Measurements from ENCODE around the gene FURIN.

FURIN gene

DNA sequence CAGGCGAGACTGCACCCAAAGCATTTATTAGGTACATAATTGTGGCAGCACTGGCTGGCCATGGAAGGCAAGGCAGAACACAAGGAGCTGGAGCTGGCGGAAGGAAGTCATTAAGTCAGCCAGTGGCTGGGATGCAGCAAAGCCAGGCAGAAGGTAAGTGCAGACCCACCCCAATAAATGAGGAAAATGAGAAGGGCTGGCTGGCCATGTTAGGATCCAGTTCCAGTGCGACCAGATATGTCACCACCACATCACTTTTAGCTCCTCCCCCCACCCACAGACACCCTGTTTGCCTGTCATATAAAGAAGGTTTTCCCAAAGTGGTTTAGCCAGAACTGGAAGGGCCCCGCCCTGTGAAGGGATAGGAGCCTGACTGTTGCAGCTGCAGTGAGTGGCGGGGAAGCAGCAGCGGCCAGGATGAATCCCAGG is at the start of gene FURIN:
TSS of gene FURIN (plus strand) at position 328 of the 429 bp plus-strand sequence. CDS start 7,153 bp downstream, outside the sequence.
- Histone ChIP-seq H3K4me3 (ENCODE audit: low read depth, low read length) (no peak within 1 kb of the TSS), H3K36me3 (replicated peaks) (peaks cover 3% of the 10 kb centered on the region), H3K27me3 (replicated peaks) (no peaks in the 10 kb centered on the region), H3K27ac (peak within 1 kb of the TSS; percentile 91)
- DNase-seq, result no peak
- in situ Hi-C loops (cut with HindIII; ENCODE audit: low pct_ligation_motif_present, low sequenced_read_pairs), result no loop called here
- TF ChIP-seq, protein P1, sequence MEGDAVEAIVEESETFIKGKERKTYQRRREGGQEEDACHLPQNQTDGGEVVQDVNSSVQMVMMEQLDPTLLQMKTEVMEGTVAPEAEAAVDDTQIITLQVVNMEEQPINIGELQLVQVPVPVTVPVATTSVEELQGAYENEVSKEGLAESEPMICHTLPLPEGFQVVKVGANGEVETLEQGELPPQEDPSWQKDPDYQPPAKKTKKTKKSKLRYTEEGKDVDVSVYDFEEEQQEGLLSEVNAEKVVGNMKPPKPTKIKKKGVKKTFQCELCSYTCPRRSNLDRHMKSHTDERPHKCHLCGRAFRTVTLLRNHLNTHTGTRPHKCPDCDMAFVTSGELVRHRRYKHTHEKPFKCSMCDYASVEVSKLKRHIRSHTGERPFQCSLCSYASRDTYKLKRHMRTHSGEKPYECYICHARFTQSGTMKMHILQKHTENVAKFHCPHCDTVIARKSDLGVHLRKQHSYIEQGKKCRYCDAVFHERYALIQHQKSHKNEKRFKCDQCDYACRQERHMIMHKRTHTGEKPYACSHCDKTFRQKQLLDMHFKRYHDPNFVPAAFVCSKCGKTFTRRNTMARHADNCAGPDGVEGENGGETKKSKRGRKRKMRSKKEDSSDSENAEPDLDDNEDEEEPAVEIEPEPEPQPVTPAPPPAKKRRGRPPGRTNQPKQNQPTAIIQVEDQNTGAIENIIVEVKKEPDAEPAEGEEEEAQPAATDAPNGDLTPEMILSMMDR (IDR thresholded peaks at IDR 0.05; ENCODE audit: low read depth, low read length, missing control alignments), result no peak

DNA sequence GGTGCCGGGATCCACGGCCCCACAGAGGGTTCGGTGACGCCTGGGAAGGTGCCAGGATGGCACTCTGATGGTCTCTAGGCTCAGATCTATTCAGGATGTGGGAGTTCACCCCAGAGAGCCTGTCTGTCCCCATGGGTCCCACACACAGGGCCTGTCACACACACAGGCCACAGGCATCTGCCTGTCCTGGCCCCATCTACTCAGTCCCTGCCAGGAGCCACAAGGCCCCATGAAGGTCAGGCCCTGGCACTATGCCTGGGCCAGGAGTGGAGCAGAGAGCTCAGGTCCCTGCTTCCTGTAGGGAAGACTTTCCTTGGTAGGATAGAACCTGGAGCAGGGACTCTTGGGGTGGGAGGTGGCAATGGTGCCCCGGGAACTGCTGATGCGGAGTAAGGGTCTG is 49.0 kb upstream of the FURIN start:
- no peak for DNase-seq
- TF ChIP-seq, protein P1 (IDR thresholded peaks at IDR 0.05; ENCODE audit: low read depth, low read length, missing control alignments), result no peak
- Histone ChIP-seq H3K27ac (no peak overlapping the region), H3K27me3 (replicated peaks) (no peaks in the 10 kb centered on the region), H3K36me3 (replicated peaks) (no peaks in the 10 kb centered on the region), H3K4me3 (ENCODE audit: low read depth, low read length) (no peak overlapping the region)
- in situ Hi-C loops (cut with HindIII; ENCODE audit: low pct_ligation_motif_present, low sequenced_read_pairs), result no loop called here

DNA sequence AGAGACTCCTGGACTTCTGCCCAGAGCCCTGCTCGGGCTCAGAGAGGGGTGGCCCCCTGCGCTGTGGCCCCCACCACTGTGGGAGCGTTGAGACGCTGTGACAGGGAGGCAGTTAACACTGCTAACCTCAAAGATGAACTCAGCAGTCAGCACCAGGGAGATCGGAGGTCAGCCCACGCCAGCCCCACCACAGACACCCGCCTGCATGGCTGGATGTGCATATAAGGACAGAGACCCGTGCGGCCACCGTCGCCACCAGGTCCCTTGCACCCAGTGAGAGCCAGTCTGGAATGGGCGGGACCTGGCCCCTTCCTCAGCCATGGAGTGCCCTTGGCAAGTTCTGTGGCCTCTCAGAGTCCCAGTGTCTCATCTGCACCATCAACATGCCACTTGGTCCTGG is 48.5 kb upstream of the FURIN start:
- no peaks in the 10 kb centered on the region for H3K36me3 ChIP-seq (replicated peaks)
- DNase-seq, result no peak
- H3K27me3 ChIP-seq (replicated peaks), result no peaks in the 10 kb centered on the region
- TF ChIP-seq, protein P1 (IDR thresholded peaks at IDR 0.05; ENCODE audit: low read depth, low read length, missing control alignments), result no peak
- in situ Hi-C loops (cut with HindIII; ENCODE audit: low pct_ligation_motif_present, low sequenced_read_pairs), result no loop called here
- H3K4me3 ChIP-seq (ENCODE audit: low read depth, low read length), result no peak overlapping the region
- no peak overlapping the region for H3K27ac ChIP-seq

DNA sequence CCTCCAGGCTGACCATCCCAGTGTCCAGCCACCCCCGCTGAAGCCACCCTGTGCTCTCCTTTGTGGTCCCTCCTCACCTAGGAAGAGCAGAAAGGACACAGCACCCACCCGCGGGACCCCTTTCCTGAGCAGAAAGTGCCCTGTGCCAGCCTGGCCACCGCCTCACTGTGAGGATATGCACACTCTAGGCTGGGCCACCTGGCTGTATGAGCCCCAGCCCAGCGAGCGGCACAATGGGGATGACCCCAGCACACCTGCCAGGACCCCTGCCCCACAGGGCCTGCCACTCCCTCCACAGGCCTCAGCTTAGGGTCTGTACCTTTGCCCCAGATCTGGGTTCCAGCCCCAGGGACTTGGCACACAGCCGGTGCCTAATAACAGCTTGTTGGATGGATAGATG is 47.9 kb upstream of the FURIN start:
- Histone ChIP-seq H3K27me3 (replicated peaks) (no peaks in the 10 kb centered on the region), H3K27ac (no peak overlapping the region), H3K36me3 (replicated peaks) (no peaks in the 10 kb centered on the region), H3K4me3 (ENCODE audit: low read depth, low read length) (no peak overlapping the region)
- in situ Hi-C loops (cut with HindIII; ENCODE audit: low pct_ligation_motif_present, low sequenced_read_pairs), result no loop called here
- DNase-seq, result no peak
- TF ChIP-seq, protein P1 (IDR thresholded peaks at IDR 0.05; ENCODE audit: low read depth, low read length, missing control alignments), result no peak

DNA sequence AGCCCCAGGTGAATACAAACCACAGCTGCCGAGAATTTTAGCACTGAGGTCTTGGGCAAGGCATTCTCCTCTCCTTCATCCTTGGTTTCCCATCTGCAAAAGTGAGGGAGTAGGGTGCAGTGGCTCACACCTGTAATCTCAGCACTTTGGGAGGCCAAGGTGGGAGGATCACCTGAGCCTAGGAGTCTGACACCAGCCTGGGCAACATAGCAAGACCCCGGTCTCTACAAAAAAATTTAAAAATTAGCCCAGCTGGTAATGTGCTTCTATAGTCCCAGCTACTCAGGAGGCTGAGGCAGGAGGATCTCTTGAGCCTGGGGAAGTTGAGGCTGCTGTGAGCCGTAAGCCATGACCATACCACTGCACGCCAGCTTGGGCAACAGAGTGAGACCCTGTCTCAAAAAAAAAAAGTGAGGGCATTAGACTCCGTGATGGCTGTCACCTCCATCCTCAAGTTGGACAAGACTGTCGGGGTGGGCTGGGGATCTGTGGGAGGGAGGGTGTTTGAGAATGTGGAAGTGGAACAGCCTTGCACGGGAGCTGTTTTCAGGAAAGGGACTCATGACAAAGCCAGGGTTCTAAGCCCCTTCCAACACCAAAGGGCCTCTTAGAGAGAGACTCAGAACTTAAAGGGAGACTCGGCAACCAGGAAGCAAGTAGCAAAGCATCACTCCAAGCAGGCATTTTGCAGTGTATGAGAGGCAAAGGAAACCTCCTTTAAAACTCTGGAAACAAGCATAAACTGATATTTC is 46.0 kb upstream of the FURIN start:
- H3K27ac ChIP-seq, result no peak overlapping the region
- TF ChIP-seq, protein P1 (IDR thresholded peaks at IDR 0.05; ENCODE audit: low read depth, low read length, missing control alignments), result no peak
- no peak overlapping the region for H3K4me3 ChIP-seq (ENCODE audit: low read depth, low read length)
- H3K27me3 ChIP-seq (replicated peaks), result no peaks in the 10 kb centered on the region
- DNase-seq, result no peak
- in situ Hi-C loops (cut with HindIII; ENCODE audit: low pct_ligation_motif_present, low sequenced_read_pairs), result no loop called here
- no peaks in the 10 kb centered on the region for H3K36me3 ChIP-seq (replicated peaks)
